Stimulated activated CD8-positive, alpha-beta memory T cell treated with anti-CD3 and anti-CD28 coated beads, Interleukin-7, amount 100 ng/mL, for 4 hours (primary cell): Measurements from ENCODE around the gene TOX3.

ENCODE experiments used
- DNase-seq, 2 donors: peaks; one replicate each; pipeline ENCODE4 v3.0.0-alpha.2; 2020; ENCODE audit warnings: low read depth in 2 of 2

TOX3 gene

GRCh38 chr16:52492789-52493357 lies 54.1 kb downstream of the TOX3 start:
- DNase-seq, result no peak

GRCh38 chr16:52491216-52491615 lies 55.7 kb downstream of the TOX3 start:
- no peak for DNase-seq

GRCh38 chr16:52489894-52490293 lies 57.0 kb downstream of the TOX3 start:
- no peak for DNase-seq

GRCh38 chr16:52488837-52489289 lies 58.1 kb downstream of the TOX3 start:
- no peak for DNase-seq

- DNase-seq, result no peak
Observed at GRCh38 chr16:52487849-52488457, 59.0 kb downstream of the TOX3 start.

GRCh38 chr16:52480237-52480636 lies 66.7 kb downstream of the TOX3 start:
- no peak for DNase-seq

GRCh38 chr16:52476111-52476510 lies 70.8 kb downstream of the TOX3 start:
- no peak for DNase-seq

GRCh38 chr16:52474679-52475078 lies 72.3 kb downstream of the TOX3 start:
- DNase-seq, result no peak

- DNase-seq, result no peak
Observed at GRCh38 chr16:52473096-52473495, 73.8 kb downstream of the TOX3 start.

GRCh38 chr16:52471650-52472370 lies 75.1 kb downstream of the TOX3 start:
- DNase-seq, result no peak

GRCh38 chr16:52470585-52470984 lies 76.4 kb downstream of the TOX3 start:
- no peak for DNase-seq

GRCh38 chr16:52469775-52470174 lies 77.2 kb downstream of the TOX3 start:
- no peak for DNase-seq

- DNase-seq, result no peak
Observed at GRCh38 chr16:52469091-52469490, 77.9 kb downstream of the TOX3 start.

GRCh38 chr16:52467753-52468152 lies 79.2 kb downstream of the TOX3 start:
- no peak for DNase-seq

- no peak for DNase-seq
Observed at GRCh38 chr16:52466994-52467393, 79.9 kb downstream of the TOX3 start.

- DNase-seq, result no peak
Observed at GRCh38 chr16:52465711-52466267, 81.2 kb downstream of the TOX3 start.

- no peak for DNase-seq
Observed at GRCh38 chr16:52463904-52464303, 83.0 kb downstream of the TOX3 start.

- no peak for DNase-seq
Observed at GRCh38 chr16:52462816-52463215, 84.1 kb downstream of the TOX3 start.

GRCh38 chr16:52460639-52461178 lies 86.2 kb downstream of the TOX3 start:
- no peak for DNase-seq

GRCh38 chr16:52456368-52456767 lies 90.6 kb downstream of the TOX3 start:
- DNase-seq, result no peak

- DNase-seq, result no peak
Observed at GRCh38 chr16:52455549-52456277, 91.2 kb downstream of the TOX3 start.

GRCh38 chr16:52453644-52454043 lies 93.3 kb downstream of the TOX3 start:
- no peak for DNase-seq
